Measurements from ENCODE around the gene USP15.

Gene USP15

DNA sequence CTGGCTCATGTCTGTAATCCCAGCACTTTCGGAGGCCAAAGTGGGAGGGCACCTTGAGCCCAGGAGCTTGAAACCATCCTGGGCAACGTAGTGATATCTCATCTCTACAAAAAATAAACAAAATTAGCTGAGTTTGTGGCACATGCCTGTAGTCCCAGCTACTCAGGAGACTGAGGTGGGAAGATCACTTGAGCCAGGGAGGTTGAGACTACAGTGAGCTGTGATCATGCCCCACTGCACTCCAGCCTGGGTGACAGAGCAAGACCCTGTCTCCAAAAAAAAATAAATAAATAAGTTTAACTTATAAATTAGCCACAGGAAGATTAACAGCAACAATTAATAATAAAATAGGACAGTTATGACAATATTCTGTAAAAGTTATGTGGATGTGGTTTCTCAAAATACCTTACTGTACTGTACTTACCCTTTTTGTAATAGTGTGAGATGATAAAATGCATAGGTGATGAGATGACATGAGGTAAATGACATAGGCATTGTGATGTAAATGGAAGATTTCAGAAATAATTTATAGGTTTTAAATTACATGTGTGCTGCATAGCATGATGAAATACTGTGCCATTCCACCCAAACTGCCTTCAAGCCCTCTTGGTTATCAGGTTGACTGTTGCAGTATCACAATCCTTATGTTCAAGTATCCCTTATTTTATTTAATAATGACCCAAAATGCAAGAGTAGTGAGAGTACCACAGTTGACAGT lies 22.0 kb downstream of the USP15 start:
- DNase-seq (ENCODE audit: low read depth in 1 of 2, low spot score in 1 of 2) = no peak
- Histone ChIP-seq H3K27me3 (ENCODE audit: insufficient read depth, poor library complexity, severe bottlenecking) (no peaks in the 10 kb centered on the region), H3K27ac (replicated peaks) (no peak overlapping the region), H3K4me3 (replicated peaks; ENCODE audit: insufficient read depth, low read length) (no peak overlapping the region)
- TF ChIP-seq POLR2AphosphoS5 (IDR thresholded peaks at IDR 0.05; ENCODE audit: low read depth) (no peak), SPI1 (IDR thresholded peaks at IDR 0.05; ENCODE audit: borderline replicate concordance, low read depth) (no peak), GABPA (IDR thresholded peaks at IDR 0.05; ENCODE audit: low read depth) (no peak)
- TF ChIP-seq, protein P1, sequence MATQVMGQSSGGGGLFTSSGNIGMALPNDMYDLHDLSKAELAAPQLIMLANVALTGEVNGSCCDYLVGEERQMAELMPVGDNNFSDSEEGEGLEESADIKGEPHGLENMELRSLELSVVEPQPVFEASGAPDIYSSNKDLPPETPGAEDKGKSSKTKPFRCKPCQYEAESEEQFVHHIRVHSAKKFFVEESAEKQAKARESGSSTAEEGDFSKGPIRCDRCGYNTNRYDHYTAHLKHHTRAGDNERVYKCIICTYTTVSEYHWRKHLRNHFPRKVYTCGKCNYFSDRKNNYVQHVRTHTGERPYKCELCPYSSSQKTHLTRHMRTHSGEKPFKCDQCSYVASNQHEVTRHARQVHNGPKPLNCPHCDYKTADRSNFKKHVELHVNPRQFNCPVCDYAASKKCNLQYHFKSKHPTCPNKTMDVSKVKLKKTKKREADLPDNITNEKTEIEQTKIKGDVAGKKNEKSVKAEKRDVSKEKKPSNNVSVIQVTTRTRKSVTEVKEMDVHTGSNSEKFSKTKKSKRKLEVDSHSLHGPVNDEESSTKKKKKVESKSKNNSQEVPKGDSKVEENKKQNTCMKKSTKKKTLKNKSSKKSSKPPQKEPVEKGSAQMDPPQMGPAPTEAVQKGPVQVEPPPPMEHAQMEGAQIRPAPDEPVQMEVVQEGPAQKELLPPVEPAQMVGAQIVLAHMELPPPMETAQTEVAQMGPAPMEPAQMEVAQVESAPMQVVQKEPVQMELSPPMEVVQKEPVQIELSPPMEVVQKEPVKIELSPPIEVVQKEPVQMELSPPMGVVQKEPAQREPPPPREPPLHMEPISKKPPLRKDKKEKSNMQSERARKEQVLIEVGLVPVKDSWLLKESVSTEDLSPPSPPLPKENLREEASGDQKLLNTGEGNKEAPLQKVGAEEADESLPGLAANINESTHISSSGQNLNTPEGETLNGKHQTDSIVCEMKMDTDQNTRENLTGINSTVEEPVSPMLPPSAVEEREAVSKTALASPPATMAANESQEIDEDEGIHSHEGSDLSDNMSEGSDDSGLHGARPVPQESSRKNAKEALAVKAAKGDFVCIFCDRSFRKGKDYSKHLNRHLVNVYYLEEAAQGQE (IDR thresholded peaks at IDR 0.05; ENCODE audit: insufficient replicate concordance, low read depth) = no peak
- TF ChIP-seq, protein P2, sequence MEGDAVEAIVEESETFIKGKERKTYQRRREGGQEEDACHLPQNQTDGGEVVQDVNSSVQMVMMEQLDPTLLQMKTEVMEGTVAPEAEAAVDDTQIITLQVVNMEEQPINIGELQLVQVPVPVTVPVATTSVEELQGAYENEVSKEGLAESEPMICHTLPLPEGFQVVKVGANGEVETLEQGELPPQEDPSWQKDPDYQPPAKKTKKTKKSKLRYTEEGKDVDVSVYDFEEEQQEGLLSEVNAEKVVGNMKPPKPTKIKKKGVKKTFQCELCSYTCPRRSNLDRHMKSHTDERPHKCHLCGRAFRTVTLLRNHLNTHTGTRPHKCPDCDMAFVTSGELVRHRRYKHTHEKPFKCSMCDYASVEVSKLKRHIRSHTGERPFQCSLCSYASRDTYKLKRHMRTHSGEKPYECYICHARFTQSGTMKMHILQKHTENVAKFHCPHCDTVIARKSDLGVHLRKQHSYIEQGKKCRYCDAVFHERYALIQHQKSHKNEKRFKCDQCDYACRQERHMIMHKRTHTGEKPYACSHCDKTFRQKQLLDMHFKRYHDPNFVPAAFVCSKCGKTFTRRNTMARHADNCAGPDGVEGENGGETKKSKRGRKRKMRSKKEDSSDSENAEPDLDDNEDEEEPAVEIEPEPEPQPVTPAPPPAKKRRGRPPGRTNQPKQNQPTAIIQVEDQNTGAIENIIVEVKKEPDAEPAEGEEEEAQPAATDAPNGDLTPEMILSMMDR (IDR thresholded peaks at IDR 0.05; ENCODE audit: insufficient read depth, low read length) = no peak

DNA sequence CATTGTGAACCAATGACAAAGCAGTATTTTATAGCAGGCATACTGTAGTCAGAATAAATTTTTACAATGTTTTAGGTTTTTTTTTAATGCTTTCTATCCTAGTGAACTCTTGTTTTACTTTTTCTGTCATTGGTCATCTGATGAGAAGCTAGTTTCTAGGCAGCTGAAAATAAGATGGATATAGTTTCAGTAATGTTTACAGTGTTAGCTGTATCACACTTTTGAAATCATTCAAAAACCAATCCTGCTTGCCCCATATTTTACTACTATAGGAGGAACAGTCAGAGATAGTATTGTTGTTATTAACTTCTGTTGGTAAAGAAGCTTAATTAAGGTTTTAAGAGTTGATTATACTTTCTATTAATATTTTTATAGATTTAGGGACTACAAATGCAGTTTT lies 24.5 kb downstream of the USP15 start:
- no peak overlapping the region for H3K27ac ChIP-seq (replicated peaks)
- no peak overlapping the region for H3K4me3 ChIP-seq (replicated peaks; ENCODE audit: insufficient read depth, low read length)
- no peak for DNase-seq (ENCODE audit: low read depth in 1 of 2, low spot score in 1 of 2)
- H3K27me3 ChIP-seq (ENCODE audit: insufficient read depth, poor library complexity, severe bottlenecking) = no peaks in the 10 kb centered on the region
- TF ChIP-seq SPI1 (IDR thresholded peaks at IDR 0.05; ENCODE audit: borderline replicate concordance, low read depth) (no peak), GABPA (IDR thresholded peaks at IDR 0.05; ENCODE audit: low read depth) (no peak), POLR2AphosphoS5 (IDR thresholded peaks at IDR 0.05; ENCODE audit: low read depth) (no peak)
- TF ChIP-seq, protein P1 (IDR thresholded peaks at IDR 0.05; ENCODE audit: insufficient replicate concordance, low read depth) = no peak
- TF ChIP-seq, protein P2 (IDR thresholded peaks at IDR 0.05; ENCODE audit: insufficient read depth, low read length) = no peak

DNA sequence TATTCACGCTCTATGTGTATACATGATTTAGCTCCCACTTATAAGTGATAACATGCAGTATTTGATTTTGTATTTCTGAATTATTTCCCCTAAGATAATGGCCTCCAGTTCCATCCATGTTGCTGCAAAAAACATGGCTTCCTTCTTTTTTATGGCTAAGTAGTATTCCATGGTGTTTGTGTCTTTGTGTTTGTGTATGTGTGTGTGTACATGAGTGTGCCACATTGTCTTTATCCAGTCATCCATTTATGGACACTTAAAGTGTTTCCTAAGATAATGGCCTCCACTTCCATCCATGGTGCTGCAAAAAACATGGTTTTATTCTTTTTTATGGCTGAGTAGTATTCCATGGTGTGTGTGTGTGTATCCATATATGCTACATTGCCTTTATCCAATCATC lies 25.1 kb downstream of the USP15 start:
- TF ChIP-seq POLR2AphosphoS5 (IDR thresholded peaks at IDR 0.05; ENCODE audit: low read depth) = no peak
- TF ChIP-seq, protein P1 (IDR thresholded peaks at IDR 0.05; ENCODE audit: insufficient replicate concordance, low read depth) = no peak
- TF ChIP-seq GABPA (IDR thresholded peaks at IDR 0.05; ENCODE audit: low read depth) = no peak
- TF ChIP-seq SPI1 (IDR thresholded peaks at IDR 0.05; ENCODE audit: borderline replicate concordance, low read depth) = no peak
- TF ChIP-seq, protein P2 (IDR thresholded peaks at IDR 0.05; ENCODE audit: insufficient read depth, low read length) = no peak
- DNase-seq (ENCODE audit: low read depth in 1 of 2, low spot score in 1 of 2) = no peak
- Histone ChIP-seq H3K27ac (replicated peaks) (no peak overlapping the region), H3K4me3 (replicated peaks; ENCODE audit: insufficient read depth, low read length) (no peak overlapping the region), H3K27me3 (ENCODE audit: insufficient read depth, poor library complexity, severe bottlenecking) (no peaks in the 10 kb centered on the region)

Data from HL-60 (cell line).